T47D (cell line): ENCODE data around the gene FCRL4.

Experiments
- DNase-seq, 2 experiments: peaks; one replicate each; pipeline versions ENCODE4 v3.0.0 to v3.0.0-alpha.2; 2011 to 2012; ENCODE audit warnings: low read depth in 1 of 2, low spot score in 1 of 2
- JUND ChIP-seq: IDR thresholded peaks from 2 replicates; pipeline ENCODE4 v1.6.1; 2012; ENCODE audit warnings: low read depth
- in situ Hi-C: cut with HindIII; loops from 2 replicates; pipeline ENCODE4 v1.10.0; 2016; ENCODE audit warnings: low sequenced_read_pairs, low pct_unique_long_range_greater_than_20kb

The FCRL4 gene

GRCh38 chr1:157540160-157540748, 57.6 kb downstream of the FCRL4 start:
- TF ChIP-seq JUND, result no peak
- in situ Hi-C loops, result no loop called here
- DNase-seq, result no peak

GRCh38 chr1:157539568-157539967, 58.3 kb downstream of the FCRL4 start:
- DNase-seq, result no peak
- no peak for TF ChIP-seq JUND
- in situ Hi-C loops, result no loop called here

- in situ Hi-C loops, result no loop called here
- TF ChIP-seq JUND, result no peak
- DNase-seq, result no peak
Measured at GRCh38 chr1:157532569-157532968, 65.3 kb downstream of the FCRL4 start.

GRCh38 chr1:157523774-157524493, 74.0 kb downstream of the FCRL4 start:
- in situ Hi-C loops, result no loop called here
- DNase-seq, result no peak

More at GRCh38 chr1:157523774-157524493, 74.0 kb downstream of the FCRL4 start:
- no peak for TF ChIP-seq JUND
